ENCODE data around the gene PDLIM7.

PDLIM7 gene

DNA sequence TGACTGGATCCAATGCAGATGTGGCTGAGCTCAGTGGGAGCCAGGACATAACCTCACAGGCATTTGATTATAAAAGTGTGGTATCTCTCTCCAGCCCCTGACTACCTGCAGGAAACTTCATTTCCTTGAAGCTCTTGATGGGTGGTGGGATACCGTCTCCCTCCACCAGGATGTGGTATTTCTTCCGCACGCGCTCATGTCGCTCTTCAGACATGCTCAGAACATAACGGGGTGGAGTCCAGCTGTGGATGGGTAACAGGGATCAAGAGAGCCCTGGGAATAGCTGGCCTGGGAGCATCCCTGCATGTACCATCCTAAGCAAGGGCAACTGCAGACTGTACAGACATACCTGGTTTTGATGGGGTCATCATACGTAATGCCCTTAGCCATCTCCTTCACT, 18.2 kb upstream of the PDLIM7 start:
- no peak for DNase-seq (ENCODE audit: low read depth in 2 of 2)
- peak overlapping the region; percentile 11 to 81 for H3K4me3 ChIP-seq (replicated peaks in 1 of 2; ENCODE audit: low read depth in 2 of 2, low read length in 2 of 2)
- TF ChIP-seq, protein P1, sequence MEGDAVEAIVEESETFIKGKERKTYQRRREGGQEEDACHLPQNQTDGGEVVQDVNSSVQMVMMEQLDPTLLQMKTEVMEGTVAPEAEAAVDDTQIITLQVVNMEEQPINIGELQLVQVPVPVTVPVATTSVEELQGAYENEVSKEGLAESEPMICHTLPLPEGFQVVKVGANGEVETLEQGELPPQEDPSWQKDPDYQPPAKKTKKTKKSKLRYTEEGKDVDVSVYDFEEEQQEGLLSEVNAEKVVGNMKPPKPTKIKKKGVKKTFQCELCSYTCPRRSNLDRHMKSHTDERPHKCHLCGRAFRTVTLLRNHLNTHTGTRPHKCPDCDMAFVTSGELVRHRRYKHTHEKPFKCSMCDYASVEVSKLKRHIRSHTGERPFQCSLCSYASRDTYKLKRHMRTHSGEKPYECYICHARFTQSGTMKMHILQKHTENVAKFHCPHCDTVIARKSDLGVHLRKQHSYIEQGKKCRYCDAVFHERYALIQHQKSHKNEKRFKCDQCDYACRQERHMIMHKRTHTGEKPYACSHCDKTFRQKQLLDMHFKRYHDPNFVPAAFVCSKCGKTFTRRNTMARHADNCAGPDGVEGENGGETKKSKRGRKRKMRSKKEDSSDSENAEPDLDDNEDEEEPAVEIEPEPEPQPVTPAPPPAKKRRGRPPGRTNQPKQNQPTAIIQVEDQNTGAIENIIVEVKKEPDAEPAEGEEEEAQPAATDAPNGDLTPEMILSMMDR (IDR thresholded peaks at IDR 0.05; ENCODE audit: low read depth, low read length) = no peak

DNA sequence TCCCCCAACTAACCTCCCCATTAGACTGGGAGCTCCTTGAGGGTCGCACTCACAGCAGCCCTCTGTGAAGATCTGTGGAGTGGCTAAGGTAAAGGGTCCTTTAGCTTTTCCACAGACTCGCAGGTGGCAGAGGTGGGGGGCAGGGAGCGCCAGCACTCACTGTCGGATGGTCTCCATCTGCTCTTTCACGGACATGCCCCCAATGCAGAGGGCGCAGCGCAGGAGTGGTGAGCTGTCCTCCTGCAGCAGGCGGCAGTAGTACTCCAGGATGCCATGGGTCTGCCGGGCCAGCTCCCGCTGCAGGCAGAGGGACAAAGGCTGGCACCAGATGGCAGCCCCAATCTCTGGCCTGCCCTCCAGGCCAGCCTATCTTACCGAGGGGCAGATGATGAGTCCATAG, 17.1 kb upstream of the PDLIM7 start:
- peak overlapping the region in 1 of 2 donors; percentile 81 for H3K4me3 ChIP-seq (replicated peaks in 1 of 2; ENCODE audit: low read depth in 2 of 2, low read length in 2 of 2)
- no peak for DNase-seq (ENCODE audit: low read depth in 2 of 2)
- TF ChIP-seq, protein P1 (IDR thresholded peaks at IDR 0.05; ENCODE audit: low read depth, low read length) = no peak

DNA sequence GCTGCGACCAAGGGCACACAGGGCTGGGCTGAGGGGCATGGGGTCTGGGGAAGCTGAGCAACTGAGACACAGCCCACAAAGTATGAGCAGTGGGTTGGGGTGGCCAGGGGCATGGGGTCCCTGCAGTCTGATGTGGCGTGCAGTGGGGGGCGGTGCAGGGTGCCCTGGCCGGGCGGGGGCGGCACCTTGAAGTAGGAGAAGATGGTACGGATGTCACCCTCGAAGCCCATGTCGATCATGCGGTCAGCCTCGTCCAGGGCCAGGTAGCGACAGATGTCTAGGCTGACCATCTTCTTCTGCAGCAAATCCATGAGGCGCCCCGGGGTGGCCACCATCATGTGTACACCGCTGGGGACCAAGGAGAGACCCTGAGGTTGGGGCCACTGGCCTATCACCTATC, 16.1 kb upstream of the PDLIM7 start:
- TF ChIP-seq, protein P1 (IDR thresholded peaks at IDR 0.05; ENCODE audit: low read depth, low read length) = no peak
- no peak overlapping the region for H3K4me3 ChIP-seq (replicated peaks in 1 of 2; ENCODE audit: low read depth in 2 of 2, low read length in 2 of 2)
- DNase-seq (ENCODE audit: low read depth in 2 of 2) = no peak

DNA sequence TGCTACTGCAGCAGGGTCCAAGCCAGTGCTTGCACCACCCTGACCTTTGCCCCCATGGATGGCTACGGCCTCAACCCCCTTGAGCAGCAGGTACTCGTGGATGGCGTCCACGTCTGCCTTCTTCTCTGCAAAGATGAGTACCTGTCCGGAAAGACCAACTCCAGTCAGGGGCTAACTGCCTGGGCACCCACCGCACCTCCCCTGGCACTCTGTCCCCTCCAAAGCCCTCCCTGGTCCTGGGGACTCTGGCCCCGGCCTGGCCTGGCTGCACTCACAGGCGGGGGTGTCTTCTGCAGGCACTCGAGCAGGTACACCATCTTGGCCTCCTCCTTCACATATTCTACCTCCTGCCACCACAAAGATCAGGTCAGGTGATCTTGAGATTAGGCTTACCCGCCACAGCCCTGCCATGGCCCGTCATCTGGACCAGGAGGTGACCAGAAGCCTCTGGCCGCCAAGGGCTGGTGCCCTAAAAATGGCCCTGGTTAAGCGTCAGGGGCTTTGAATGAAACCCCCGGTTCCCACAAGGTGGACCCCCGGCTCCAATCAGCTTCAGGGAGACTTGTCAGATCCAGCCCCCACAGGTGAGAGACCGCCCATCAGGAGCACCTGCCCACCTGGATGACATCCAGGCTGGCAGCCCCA, 15.5 kb upstream of the PDLIM7 start:
- DNase-seq (ENCODE audit: low read depth in 2 of 2) = no peak
- H3K4me3 ChIP-seq (replicated peaks in 1 of 2; ENCODE audit: low read depth in 2 of 2, low read length in 2 of 2) = no peak overlapping the region
- TF ChIP-seq, protein P1 (IDR thresholded peaks at IDR 0.05; ENCODE audit: low read depth, low read length) = no peak

DNA sequence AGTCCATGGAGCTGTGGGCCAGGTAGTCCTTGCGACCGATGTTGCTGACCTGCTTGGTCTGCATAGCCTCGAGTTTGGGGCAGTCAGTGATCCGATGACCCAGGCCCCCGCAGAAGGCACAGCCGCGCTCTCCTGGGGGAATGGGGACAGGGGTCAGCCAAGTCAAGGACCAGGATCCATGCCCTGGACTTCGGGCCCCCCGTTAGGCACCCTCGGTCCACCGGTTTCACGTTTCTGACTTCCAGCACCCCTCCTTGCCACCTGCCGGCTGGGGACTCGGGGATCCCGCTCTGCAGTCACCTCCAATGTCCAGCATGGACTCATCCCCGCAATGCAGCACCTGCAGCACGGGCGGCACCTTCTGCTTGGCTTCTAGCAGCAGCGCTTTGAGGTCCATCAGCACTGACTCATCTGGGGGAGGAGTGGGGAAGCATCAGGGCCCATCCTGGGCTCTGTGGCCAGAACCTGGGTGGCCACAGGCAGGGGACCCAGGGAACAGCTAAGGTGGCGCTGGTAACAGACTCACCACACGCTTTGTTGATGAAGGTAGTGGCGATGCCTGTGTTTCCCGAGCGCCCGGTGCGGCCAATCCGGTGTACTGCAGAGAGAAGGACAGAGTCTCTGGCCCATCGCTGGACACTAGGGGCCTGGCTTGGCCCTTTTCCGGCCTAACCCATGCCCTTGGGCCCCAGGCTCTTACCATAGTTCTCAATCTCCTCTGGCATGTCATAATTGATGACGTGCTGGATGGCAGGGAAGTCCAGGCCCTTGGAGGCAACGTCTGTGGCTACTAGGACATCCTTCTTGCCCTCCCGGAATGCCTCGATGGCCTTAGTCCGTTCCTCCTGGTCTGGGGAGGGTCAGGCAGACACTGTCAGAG, 14.6 kb upstream of the PDLIM7 start:
- H3K4me3 ChIP-seq (replicated peaks in 1 of 2; ENCODE audit: low read depth in 2 of 2, low read length in 2 of 2) = no peak overlapping the region
- DNase-seq (ENCODE audit: low read depth in 2 of 2) = no peak
- TF ChIP-seq, protein P1 (IDR thresholded peaks at IDR 0.05; ENCODE audit: low read depth, low read length) = no peak

DNA sequence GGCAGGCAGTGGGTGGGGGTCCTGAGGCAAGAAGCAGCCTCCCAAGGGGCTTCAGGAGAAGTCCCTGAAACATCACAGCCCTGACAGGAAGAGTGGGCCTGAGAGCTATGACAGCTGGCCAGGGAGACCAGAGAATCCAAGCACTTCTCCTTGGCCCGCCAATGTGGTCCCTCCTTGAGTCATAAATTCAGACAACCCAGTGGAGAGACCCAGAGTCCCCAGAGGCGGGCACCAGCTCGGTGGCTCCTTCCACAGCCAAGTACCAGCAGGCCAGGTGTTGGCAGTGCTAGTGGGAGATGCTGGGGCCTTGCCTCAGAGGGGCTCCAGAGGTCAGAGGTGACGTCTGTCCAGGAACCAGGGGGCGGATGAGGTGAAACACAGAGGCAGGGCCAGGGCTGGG, 13.8 kb upstream of the PDLIM7 start:
- TF ChIP-seq, protein P1 (IDR thresholded peaks at IDR 0.05; ENCODE audit: low read depth, low read length) = no peak
- H3K4me3 ChIP-seq (replicated peaks in 1 of 2; ENCODE audit: low read depth in 2 of 2, low read length in 2 of 2) = no peak overlapping the region
- DNase-seq (ENCODE audit: low read depth in 2 of 2) = no peak
